Measurements from ENCODE around the gene SERP2.

The SERP2 gene

GRCh38 chr13:44416301-44416700 lies 42.7 kb downstream of the SERP2 start (continued):
- TF ChIP-seq, protein P1, sequence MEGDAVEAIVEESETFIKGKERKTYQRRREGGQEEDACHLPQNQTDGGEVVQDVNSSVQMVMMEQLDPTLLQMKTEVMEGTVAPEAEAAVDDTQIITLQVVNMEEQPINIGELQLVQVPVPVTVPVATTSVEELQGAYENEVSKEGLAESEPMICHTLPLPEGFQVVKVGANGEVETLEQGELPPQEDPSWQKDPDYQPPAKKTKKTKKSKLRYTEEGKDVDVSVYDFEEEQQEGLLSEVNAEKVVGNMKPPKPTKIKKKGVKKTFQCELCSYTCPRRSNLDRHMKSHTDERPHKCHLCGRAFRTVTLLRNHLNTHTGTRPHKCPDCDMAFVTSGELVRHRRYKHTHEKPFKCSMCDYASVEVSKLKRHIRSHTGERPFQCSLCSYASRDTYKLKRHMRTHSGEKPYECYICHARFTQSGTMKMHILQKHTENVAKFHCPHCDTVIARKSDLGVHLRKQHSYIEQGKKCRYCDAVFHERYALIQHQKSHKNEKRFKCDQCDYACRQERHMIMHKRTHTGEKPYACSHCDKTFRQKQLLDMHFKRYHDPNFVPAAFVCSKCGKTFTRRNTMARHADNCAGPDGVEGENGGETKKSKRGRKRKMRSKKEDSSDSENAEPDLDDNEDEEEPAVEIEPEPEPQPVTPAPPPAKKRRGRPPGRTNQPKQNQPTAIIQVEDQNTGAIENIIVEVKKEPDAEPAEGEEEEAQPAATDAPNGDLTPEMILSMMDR (tag by site-specific recombination; IDR thresholded peaks at IDR 0.05), result no peak
- TF ChIP-seq, protein P2, sequence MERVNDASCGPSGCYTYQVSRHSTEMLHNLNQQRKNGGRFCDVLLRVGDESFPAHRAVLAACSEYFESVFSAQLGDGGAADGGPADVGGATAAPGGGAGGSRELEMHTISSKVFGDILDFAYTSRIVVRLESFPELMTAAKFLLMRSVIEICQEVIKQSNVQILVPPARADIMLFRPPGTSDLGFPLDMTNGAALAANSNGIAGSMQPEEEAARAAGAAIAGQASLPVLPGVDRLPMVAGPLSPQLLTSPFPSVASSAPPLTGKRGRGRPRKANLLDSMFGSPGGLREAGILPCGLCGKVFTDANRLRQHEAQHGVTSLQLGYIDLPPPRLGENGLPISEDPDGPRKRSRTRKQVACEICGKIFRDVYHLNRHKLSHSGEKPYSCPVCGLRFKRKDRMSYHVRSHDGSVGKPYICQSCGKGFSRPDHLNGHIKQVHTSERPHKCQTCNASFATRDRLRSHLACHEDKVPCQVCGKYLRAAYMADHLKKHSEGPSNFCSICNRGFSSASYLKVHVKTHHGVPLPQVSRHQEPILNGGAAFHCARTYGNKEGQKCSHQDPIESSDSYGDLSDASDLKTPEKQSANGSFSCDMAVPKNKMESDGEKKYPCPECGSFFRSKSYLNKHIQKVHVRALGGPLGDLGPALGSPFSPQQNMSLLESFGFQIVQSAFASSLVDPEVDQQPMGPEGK (tag by site-specific recombination; IDR thresholded peaks at IDR 0.05), result no peak
- no peak for TF ChIP-seq KLF7 (tag by site-specific recombination; IDR thresholded peaks at IDR 0.05; ENCODE audit: borderline replicate concordance)
- TF ChIP-seq, protein P3, sequence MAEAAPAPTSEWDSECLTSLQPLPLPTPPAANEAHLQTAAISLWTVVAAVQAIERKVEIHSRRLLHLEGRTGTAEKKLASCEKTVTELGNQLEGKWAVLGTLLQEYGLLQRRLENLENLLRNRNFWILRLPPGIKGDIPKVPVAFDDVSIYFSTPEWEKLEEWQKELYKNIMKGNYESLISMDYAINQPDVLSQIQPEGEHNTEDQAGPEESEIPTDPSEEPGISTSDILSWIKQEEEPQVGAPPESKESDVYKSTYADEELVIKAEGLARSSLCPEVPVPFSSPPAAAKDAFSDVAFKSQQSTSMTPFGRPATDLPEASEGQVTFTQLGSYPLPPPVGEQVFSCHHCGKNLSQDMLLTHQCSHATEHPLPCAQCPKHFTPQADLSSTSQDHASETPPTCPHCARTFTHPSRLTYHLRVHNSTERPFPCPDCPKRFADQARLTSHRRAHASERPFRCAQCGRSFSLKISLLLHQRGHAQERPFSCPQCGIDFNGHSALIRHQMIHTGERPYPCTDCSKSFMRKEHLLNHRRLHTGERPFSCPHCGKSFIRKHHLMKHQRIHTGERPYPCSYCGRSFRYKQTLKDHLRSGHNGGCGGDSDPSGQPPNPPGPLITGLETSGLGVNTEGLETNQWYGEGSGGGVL (tag by site-specific recombination; IDR thresholded peaks at IDR 0.05), result no peak

- POLR2A ChIA-PET, result no interaction called here
- Histone ChIP-seq H3K27ac (ENCODE audit: extremely low read depth, low read depth, low read length) (no peak overlapping the region), H3K4me1 (ENCODE audit: control insufficient read depth, insufficient read depth, low read length) (no peaks in the 10 kb centered on the region), H3K9me3 (ENCODE audit: control insufficient read depth, insufficient read depth, low read depth, low read length) (no peaks in the 10 kb centered on the region), H3K4me3 (ENCODE audit: low read depth, low read length) (no peak overlapping the region), H3K36me3 (ENCODE audit: control insufficient read depth in 2 of 2, insufficient read depth in 1 of 2, low read length in 2 of 2) (no peaks in the 10 kb centered on the region)
- CTCF ChIA-PET, result interaction anchor here (0.6 kb wide), 1 partner anchor 43 kb away, joined by 3 read pairs; the partner anchor contains the start of gene SERP2
- TF ChIP-seq, protein P4, sequence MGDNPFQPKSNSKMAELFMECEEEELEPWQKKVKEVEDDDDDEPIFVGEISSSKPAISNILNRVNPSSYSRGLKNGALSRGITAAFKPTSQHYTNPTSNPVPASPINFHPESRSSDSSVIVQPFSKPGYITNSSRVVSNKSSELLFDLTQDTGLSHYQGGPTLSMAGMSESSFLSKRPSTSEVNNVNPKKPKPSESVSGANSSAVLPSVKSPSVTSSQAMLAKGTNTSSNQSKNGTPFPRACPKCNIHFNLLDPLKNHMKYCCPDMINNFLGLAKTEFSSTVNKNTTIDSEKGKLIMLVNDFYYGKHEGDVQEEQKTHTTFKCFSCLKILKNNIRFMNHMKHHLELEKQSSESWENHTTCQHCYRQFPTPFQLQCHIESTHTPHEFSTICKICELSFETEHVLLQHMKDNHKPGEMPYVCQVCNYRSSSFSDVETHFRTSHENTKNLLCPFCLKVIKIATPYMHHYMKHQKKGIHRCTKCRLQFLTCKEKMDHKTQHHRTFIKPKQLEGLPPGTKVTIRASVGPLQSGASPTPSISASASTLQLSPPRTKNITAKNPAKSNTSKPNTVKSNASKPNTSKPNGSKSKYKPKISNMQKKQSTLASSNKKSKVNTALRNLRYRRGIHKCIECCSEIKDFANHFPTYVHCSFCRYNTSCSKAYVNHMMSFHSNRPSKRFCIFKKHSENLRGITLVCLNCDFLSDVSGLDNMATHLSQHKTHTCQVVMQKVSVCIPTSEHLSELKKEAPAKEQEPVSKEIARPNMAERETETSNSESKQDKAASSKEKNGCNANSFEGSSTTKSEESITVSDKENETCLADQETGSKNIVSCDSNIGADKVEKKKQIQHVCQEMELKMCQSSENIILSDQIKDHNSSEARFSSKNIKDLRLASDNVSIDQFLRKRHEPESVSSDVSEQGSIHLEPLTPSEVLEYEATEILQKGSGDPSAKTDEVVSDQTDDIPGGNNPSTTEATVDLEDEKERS (tag by site-specific recombination; IDR thresholded peaks at IDR 0.05), result no peak
- TF ChIP-seq, protein P5, sequence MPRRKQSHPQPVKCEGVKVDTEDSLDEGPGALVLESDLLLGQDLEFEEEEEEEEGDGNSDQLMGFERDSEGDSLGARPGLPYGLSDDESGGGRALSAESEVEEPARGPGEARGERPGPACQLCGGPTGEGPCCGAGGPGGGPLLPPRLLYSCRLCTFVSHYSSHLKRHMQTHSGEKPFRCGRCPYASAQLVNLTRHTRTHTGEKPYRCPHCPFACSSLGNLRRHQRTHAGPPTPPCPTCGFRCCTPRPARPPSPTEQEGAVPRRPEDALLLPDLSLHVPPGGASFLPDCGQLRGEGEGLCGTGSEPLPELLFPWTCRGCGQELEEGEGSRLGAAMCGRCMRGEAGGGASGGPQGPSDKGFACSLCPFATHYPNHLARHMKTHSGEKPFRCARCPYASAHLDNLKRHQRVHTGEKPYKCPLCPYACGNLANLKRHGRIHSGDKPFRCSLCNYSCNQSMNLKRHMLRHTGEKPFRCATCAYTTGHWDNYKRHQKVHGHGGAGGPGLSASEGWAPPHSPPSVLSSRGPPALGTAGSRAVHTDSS (tag by site-specific recombination; IDR thresholded peaks at IDR 0.05), result no peak
- no peak for TF ChIP-seq ZNF423 (tag by site-specific recombination; IDR thresholded peaks at IDR 0.05)
- TF ChIP-seq ZNF302 (tag by site-specific recombination; IDR thresholded peaks at IDR 0.05; ENCODE audit: low read depth), result no peak
- no peak for TF ChIP-seq ZNF514 (tag by site-specific recombination; IDR thresholded peaks at IDR 0.05)
- no peak for TF ChIP-seq ZBTB1 (tag by site-specific recombination; IDR thresholded peaks at IDR 0.05)
- TF ChIP-seq, protein P6, sequence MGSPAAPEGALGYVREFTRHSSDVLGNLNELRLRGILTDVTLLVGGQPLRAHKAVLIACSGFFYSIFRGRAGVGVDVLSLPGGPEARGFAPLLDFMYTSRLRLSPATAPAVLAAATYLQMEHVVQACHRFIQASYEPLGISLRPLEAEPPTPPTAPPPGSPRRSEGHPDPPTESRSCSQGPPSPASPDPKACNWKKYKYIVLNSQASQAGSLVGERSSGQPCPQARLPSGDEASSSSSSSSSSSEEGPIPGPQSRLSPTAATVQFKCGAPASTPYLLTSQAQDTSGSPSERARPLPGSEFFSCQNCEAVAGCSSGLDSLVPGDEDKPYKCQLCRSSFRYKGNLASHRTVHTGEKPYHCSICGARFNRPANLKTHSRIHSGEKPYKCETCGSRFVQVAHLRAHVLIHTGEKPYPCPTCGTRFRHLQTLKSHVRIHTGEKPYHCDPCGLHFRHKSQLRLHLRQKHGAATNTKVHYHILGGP (tag by site-specific recombination; IDR thresholded peaks at IDR 0.05), result no peak
- TF ChIP-seq ZNF701 (tag by site-specific recombination; IDR thresholded peaks at IDR 0.05), result no peak
- no peak for TF ChIP-seq ZNF548 (tag by site-specific recombination; IDR thresholded peaks at IDR 0.05)
- no peak for TF ChIP-seq ZNF664 (tag by site-specific recombination; IDR thresholded peaks at IDR 0.05)
- no peak for TF ChIP-seq ZNF571 (tag by site-specific recombination; IDR thresholded peaks at IDR 0.05)
- no peak for TF ChIP-seq ZNF114 (tag by site-specific recombination; IDR thresholded peaks at IDR 0.05)
- TF ChIP-seq, protein P7, sequence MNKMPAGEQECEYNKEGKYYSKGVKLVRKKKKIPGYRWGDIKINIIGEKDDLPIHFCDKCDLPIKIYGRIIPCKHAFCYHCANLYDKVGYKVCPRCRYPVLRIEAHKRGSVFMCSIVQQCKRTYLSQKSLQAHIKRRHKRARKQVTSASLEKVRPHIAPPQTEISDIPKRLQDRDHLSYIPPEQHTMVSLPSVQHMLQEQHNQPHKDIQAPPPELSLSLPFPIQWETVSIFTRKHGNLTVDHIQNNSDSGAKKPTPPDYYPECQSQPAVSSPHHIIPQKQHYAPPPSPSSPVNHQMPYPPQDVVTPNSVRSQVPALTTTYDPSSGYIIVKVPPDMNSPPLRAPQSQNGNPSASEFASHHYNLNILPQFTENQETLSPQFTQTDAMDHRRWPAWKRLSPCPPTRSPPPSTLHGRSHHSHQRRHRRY (tag by site-specific recombination; IDR thresholded peaks at IDR 0.05), result no peak
- no peak for TF ChIP-seq KLF8 (tag by site-specific recombination; IDR thresholded peaks at IDR 0.05)
- TF ChIP-seq INSM2 (tag by site-specific recombination; IDR thresholded peaks at IDR 0.05), result no peak
Observed at GRCh38 chr13:44416744-44417143, 43.1 kb downstream of the SERP2 start.

All from HEK293 (cell line).